Stimulated activated effector memory CD8-positive, alpha-beta T cell treated with anti-CD3 and anti-CD28 coated beads, Interleukin-12 subunit alpha, Interleukin-12 subunit beta, amount 100 ng/mL, for 72 hours (primary cell): Measurements from ENCODE around the gene PRG3.

Experiments used
- ATAC-seq: fragments of 150-1000 bp; cut with Tn5 transposase; 2 replicates; pipeline ENCODE4 v1.10.0; 2021
- DNase-seq, 2 donors: peaks; one replicate each; pipeline ENCODE4 v3.0.0; 2021 to 2022; ENCODE audit warnings: low spot score in 2 of 2
- H3K27ac Mint-ChIP-seq: one replicate; pipeline ENCODE4 v1.8.0; 2022; ENCODE audit warnings: mild to moderate bottlenecking, mixed read lengths
- H3K36me3 Mint-ChIP-seq: one replicate; pipeline ENCODE4 v1.8.0; 2022; ENCODE audit warnings: mild to moderate bottlenecking, mixed read lengths
- H3K4me1 Mint-ChIP-seq: one replicate; pipeline ENCODE4 v1.8.0; 2022; ENCODE audit warnings: mixed read lengths
- H3K4me3 Mint-ChIP-seq: one replicate; pipeline ENCODE4 v1.8.0; 2022; ENCODE audit warnings: mild to moderate bottlenecking, mixed read lengths
- H3K9me3 Mint-ChIP-seq: one replicate; pipeline ENCODE4 v1.8.0; 2022; ENCODE audit warnings: mixed read lengths

Gene PRG3

DNA sequence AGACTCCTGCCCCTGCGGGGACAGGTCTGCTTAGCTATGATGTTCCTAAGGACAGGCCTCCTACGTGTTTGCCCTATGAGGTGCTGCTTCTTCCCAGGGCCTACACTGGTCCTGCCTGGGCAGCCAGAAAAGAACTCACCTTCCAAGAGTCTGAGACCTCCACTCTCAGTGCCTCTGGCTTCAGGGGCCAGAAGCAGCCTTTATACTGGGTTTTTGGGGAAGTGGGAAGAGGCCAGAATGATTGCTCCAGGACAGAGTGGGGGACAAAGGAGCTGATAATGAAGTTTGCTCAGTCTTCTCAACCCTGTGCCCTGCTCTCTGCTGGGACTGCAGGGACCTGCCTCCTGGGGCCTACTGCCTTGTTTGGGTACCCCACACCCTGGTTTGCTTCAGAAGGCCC is at the start of gene PRG3:
Gene PRG3 (minus strand): TSS at position 176 of the 400 bp plus-strand sequence. CDS start 442 bp downstream, outside the sequence.
- Mint-ChIP-seq H3K27ac (no peak within 1 kb of the TSS), H3K4me1 (no peaks in the 10 kb centered on the region), H3K9me3 (no peaks in the 10 kb centered on the region), H3K4me3 (no peak within 1 kb of the TSS), H3K36me3 (no peaks in the 10 kb centered on the region)
- DNase-seq (no peak), ATAC-seq (no peak)

GRCh38 chr11:57429946-57430345 is 49.0 kb upstream of the PRG3 start:
- DNase-seq = no peak
- no peaks in the 10 kb centered on the region for H3K9me3 Mint-ChIP-seq
- peaks cover 26% of the 10 kb centered on the region for H3K36me3 Mint-ChIP-seq
- H3K4me1 Mint-ChIP-seq = peaks cover 36% of the 10 kb centered on the region
- ATAC-seq = no peak
- no peak overlapping the region for H3K27ac Mint-ChIP-seq
- no peak overlapping the region for H3K4me3 Mint-ChIP-seq

DNA sequence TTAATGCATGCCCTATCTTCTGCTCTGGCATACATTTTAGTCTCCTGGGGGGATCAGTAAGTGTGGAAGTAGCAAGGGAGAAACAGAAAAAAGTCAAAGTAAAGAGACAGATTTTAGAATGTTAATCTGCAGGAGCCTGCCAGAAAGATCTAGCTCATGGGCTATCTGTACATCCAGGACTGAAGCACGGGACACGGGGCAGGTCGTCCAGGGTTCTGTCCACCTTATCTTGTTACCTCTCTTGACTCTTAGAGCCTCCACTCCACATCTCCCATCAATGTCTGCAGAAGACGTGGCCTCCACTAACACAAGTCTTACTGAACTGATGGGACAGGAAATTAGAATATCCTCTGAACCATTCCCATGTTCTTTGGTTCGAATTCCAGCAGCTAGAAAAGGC is 47.7 kb upstream of the PRG3 start:
- H3K4me1 Mint-ChIP-seq = peaks cover 49% of the 10 kb centered on the region
- no peaks in the 10 kb centered on the region for H3K9me3 Mint-ChIP-seq
- no peak overlapping the region for H3K4me3 Mint-ChIP-seq
- H3K27ac Mint-ChIP-seq = no peak overlapping the region
- ATAC-seq (no peak), DNase-seq (no peak)
- H3K36me3 Mint-ChIP-seq = peaks cover 39% of the 10 kb centered on the region

GRCh38 chr11:57427727-57428082 is 46.8 kb upstream of the PRG3 start:
- peak overlapping the region; percentile 93 for H3K4me3 Mint-ChIP-seq
- H3K27ac Mint-ChIP-seq = peak overlapping the region; percentile 96
- H3K9me3 Mint-ChIP-seq = no peaks in the 10 kb centered on the region
- peaks cover 49% of the 10 kb centered on the region for H3K36me3 Mint-ChIP-seq
- ATAC-seq (no peak), DNase-seq (no peak)
- peaks cover 54% of the 10 kb centered on the region for H3K4me1 Mint-ChIP-seq

GRCh38 chr11:57426929-57427726 is 46.2 kb upstream of the PRG3 start, which contains the start of gene SLC43A3:
TSS of gene SLC43A3 (minus strand) at chr11:57427121. CDS start at chr11:57426172, 949 bp downstream.
- Mint-ChIP-seq H3K4me1 (peaks cover 54% of the 10 kb centered on the region), H3K9me3 (no peaks in the 10 kb centered on the region), H3K27ac (peak within 1 kb of the TSS; percentile 96), H3K4me3 (peak within 1 kb of the TSS; percentile 93), H3K36me3 (peaks cover 54% of the 10 kb centered on the region)
- peak; percentile 59 to 87 for DNase-seq
- peak; percentile 71 for ATAC-seq

GRCh38 chr11:57426439-57426928 is 45.5 kb upstream of the PRG3 start:
- peak overlapping the region; percentile 96 for H3K27ac Mint-ChIP-seq
- H3K4me3 Mint-ChIP-seq = peak overlapping the region; percentile 93
- DNase-seq (peak in 1 of 2 donors; percentile 60), ATAC-seq (no peak)
- peaks cover 61% of the 10 kb centered on the region for H3K36me3 Mint-ChIP-seq
- H3K9me3 Mint-ChIP-seq = no peaks in the 10 kb centered on the region
- peaks cover 54% of the 10 kb centered on the region for H3K4me1 Mint-ChIP-seq

DNA sequence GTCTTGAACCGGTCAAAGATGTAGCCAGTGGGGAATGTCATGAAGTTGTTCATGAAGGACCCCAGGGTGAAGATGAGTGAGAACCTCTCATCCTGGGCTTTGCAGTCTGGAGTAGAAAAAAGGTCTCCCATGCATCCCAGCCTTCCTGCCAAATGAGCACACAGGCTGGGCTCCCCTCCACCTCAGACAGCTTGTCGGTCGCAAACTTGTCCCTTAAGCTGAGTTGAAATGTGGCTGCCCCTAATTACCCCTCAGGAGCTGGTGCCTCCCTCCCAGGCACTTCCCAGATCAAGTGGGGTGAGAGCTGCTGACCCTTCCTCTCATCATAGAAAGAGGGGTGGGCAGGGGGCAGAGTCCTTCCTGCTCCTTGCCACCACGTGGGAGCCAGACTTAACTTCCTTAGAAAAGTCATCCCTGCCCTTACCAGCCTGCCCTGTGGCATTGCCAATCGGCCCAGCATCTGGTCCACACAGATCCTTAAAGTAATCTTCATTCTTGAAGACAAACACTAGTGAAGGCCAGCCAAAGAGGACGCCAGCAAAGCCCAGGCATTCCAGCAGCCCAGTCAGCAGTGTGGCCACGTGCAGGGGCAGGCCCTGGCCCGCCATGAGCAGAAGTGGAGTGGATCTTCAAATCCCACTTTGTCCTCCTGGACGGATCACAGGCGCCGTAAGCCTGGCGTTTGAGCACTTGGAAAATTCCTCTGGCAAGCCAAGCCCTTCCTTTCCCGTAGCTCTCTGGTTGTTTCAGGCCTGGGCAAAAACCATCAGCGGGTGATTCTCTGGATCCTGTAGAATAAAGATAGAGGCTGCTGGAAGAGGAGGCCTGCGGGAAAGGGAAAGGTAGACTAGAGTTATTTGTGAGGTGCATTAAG is 44.9 kb upstream of the PRG3 start:
- Mint-ChIP-seq H3K9me3 (no peaks in the 10 kb centered on the region), H3K4me1 (peaks cover 58% of the 10 kb centered on the region), H3K4me3 (peak overlapping the region; percentile 93), H3K36me3 (peaks cover 68% of the 10 kb centered on the region), H3K27ac (peak overlapping the region; percentile 96)
- ATAC-seq (no peak), DNase-seq (peak in 1 of 2 donors; percentile 60)

- ATAC-seq = peak; percentile 97
- no peaks in the 10 kb centered on the region for H3K9me3 Mint-ChIP-seq
- H3K36me3 Mint-ChIP-seq = peaks cover 76% of the 10 kb centered on the region
- peak overlapping the region; percentile 93 for H3K4me3 Mint-ChIP-seq
- H3K27ac Mint-ChIP-seq = peak overlapping the region; percentile 96
- H3K4me1 Mint-ChIP-seq = peaks cover 66% of the 10 kb centered on the region
- DNase-seq = peak; percentile 66 to 91
Measured at GRCh38 chr11:57424792-57425564, 44.0 kb upstream of the PRG3 start.

- H3K27ac Mint-ChIP-seq = peak overlapping the region; percentile 96
- H3K4me3 Mint-ChIP-seq = peak overlapping the region; percentile 93
- peaks cover 83% of the 10 kb centered on the region for H3K36me3 Mint-ChIP-seq
- DNase-seq (no peak), ATAC-seq (no peak)
- peaks cover 69% of the 10 kb centered on the region for H3K4me1 Mint-ChIP-seq
- no peaks in the 10 kb centered on the region for H3K9me3 Mint-ChIP-seq
Measured at GRCh38 chr11:57424137-57424791, 43.3 kb upstream of the PRG3 start.

DNA sequence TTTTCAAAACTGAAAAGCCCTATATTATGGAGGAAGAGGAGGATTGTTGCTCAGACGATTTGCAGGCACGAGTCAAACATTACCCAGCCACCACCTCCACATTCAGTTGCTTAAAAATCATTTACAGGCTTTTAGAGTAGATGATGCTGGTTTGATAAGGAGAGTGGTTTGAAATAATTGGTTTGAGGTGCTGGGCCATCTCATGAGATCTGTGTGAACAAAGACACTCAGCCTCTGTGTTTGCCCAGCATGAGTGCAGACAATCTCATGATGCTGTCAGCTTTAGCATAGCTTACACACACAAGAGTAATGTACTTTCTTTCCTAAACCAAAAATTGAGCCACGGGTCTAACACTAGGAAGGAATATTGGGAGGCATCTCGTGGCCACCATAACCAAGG is 41.7 kb upstream of the PRG3 start:
- Mint-ChIP-seq H3K27ac (peak overlapping the region; percentile 96), H3K4me3 (peak overlapping the region; percentile 93), H3K4me1 (peaks cover 71% of the 10 kb centered on the region), H3K36me3 (peaks cover 99% of the 10 kb centered on the region), H3K9me3 (no peaks in the 10 kb centered on the region)
- DNase-seq (no peak), ATAC-seq (no peak)

DNA sequence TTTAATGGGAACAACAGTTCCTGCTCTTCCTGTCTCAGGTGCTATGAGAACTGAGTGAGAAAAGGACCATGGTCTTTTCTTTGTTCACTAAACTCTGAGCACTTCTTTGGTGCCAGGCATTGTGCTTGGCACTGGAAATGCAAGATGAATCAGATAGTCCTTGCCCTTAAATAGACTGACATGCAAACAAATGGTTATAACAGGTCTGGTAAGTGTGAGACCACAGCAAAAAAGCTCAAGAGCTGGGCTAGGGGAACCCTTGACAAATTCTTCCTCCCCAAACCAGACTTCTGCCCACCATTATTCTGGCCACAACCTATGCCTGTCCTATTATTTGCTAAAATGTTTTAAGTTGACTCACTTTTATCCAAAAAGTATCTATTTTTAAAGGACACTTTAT is 40.9 kb upstream of the PRG3 start:
- peaks cover 70% of the 10 kb centered on the region for H3K4me1 Mint-ChIP-seq
- H3K36me3 Mint-ChIP-seq = peaks cover 100% of the 10 kb centered on the region
- no peaks in the 10 kb centered on the region for H3K9me3 Mint-ChIP-seq
- peak overlapping the region; percentile 12 for H3K27ac Mint-ChIP-seq
- no peak for ATAC-seq
- H3K4me3 Mint-ChIP-seq = peak overlapping the region; percentile 93
- DNase-seq = no peak

- H3K27ac Mint-ChIP-seq = no peak overlapping the region
- H3K9me3 Mint-ChIP-seq = no peaks in the 10 kb centered on the region
- H3K4me3 Mint-ChIP-seq = peak overlapping the region; percentile 93
- ATAC-seq = no peak
- peaks cover 73% of the 10 kb centered on the region for H3K4me1 Mint-ChIP-seq
- no peak for DNase-seq
- peaks cover 100% of the 10 kb centered on the region for H3K36me3 Mint-ChIP-seq
Measured at GRCh38 chr11:57421066-57421465, 40.1 kb upstream of the PRG3 start.

GRCh38 chr11:57419146-57419545 is 38.2 kb upstream of the PRG3 start:
- H3K4me1 Mint-ChIP-seq = peaks cover 77% of the 10 kb centered on the region
- H3K9me3 Mint-ChIP-seq = no peaks in the 10 kb centered on the region
- peaks cover 100% of the 10 kb centered on the region for H3K36me3 Mint-ChIP-seq
- no peak overlapping the region for H3K27ac Mint-ChIP-seq
- H3K4me3 Mint-ChIP-seq = no peak overlapping the region
- ATAC-seq (no peak), DNase-seq (no peak)

- Mint-ChIP-seq H3K4me3 (no peak overlapping the region), H3K9me3 (no peaks in the 10 kb centered on the region), H3K27ac (no peak overlapping the region), H3K4me1 (peaks cover 77% of the 10 kb centered on the region), H3K36me3 (peaks cover 100% of the 10 kb centered on the region)
- no peak for DNase-seq
- ATAC-seq = no peak
Measured at GRCh38 chr11:57418131-57418530, 37.2 kb upstream of the PRG3 start.
